ENCODE data around the gene PRKAG2. TPM values are rescaled to one million over a fixed set of nuclear protein-coding genes. Genes with fewer than 3 reads are reported as not detected.

Gene PRKAG2
- total and polyA plus RNA-seq, 10 donors = 15.8 to 50.9 (median 32.8) TPM

- Histone ChIP-seq H3K27ac (peak overlapping the region in 1 of 8 donors; percentile 9), H3K36me3 (no peaks in the 10 kb centered on the region), H3K27me3 (replicated peaks in 1 of 7) (no peaks in the 10 kb centered on the region), H3K4me1 (peaks cover 10 to 47% (median 31%) of the 10 kb centered on the region in 6 donors), H3K4me3 (no peak overlapping the region), H3K9me3 (no peaks in the 10 kb centered on the region)
- no peak for TF ChIP-seq POLR2A (IDR thresholded peaks at IDR 0.05)
- TF ChIP-seq POLR2AphosphoS5 (IDR thresholded peaks at IDR 0.05) = no peak
- TF ChIP-seq CTCF (IDR thresholded peaks at IDR 0.05 in 8 of 11, conservative IDR thresholded peaks at IDR 0.05 in 3 of 11) = no peak
- no peak for DNase-seq
- WGBS, 5 donors = 45 to 74% (median 63%) methylated on average over 5 of the region's 5 CpGs
- intact Hi-C loops (cut with DNase I; ENCODE audit: low total_unique reads) = no loop called here
Observed at GRCh38 chr7:151825721-151826120, 51.2 kb downstream of the PRKAG2 start.

GRCh38 chr7:151824373-151824933 lies 52.5 kb downstream of the PRKAG2 start:
- no peak for TF ChIP-seq POLR2A (IDR thresholded peaks at IDR 0.05)
- H3K36me3 ChIP-seq = no peaks in the 10 kb centered on the region
- peak; percentile 47 for DNase-seq
- H3K27me3 ChIP-seq (replicated peaks in 1 of 7) = no peaks in the 10 kb centered on the region
- H3K4me1 ChIP-seq = peaks cover 13 to 54% (median 34%) of the 10 kb centered on the region in 6 donors
- intact Hi-C loops (cut with DNase I; ENCODE audit: low total_unique reads) = no loop called here
- WGBS, 5 donors = 73 to 92% (median 80%) methylated on average over 14 of the region's 14 CpGs
- peak overlapping the region in 1 of 8 donors; percentile 42 for H3K27ac ChIP-seq
- H3K9me3 ChIP-seq = no peaks in the 10 kb centered on the region
- no peak overlapping the region for H3K4me3 ChIP-seq

- H3K27ac ChIP-seq = peak overlapping the region in 1 of 8 donors; percentile 42
- H3K9me3 ChIP-seq = no peaks in the 10 kb centered on the region
- no peaks in the 10 kb centered on the region for H3K36me3 ChIP-seq
- no peak for TF ChIP-seq POLR2AphosphoS5 (IDR thresholded peaks at IDR 0.05)
- no peak for TF ChIP-seq POLR2A (IDR thresholded peaks at IDR 0.05)
- no peak for TF ChIP-seq CTCF (IDR thresholded peaks at IDR 0.05 in 8 of 11, conservative IDR thresholded peaks at IDR 0.05 in 3 of 11)
- H3K4me3 ChIP-seq = no peak overlapping the region
- DNase-seq = peak; percentile 14
- no peaks in the 10 kb centered on the region for H3K27me3 ChIP-seq (replicated peaks in 1 of 7)
- peaks cover 16 to 60% (median 35%) of the 10 kb centered on the region in 6 donors for H3K4me1 ChIP-seq
- intact Hi-C loops (cut with DNase I; ENCODE audit: low total_unique reads) = no loop called here
- WGBS, 5 donors = 65 to 76% (median 71%) methylated on average over 8 of the region's 8 CpGs
Observed at GRCh38 chr7:151823566-151824372, 53.1 kb downstream of the PRKAG2 start.

GRCh38 chr7:151822541-151823181 lies 54.3 kb downstream of the PRKAG2 start:
- H3K4me1 ChIP-seq = peaks cover 16 to 63% (median 35%) of the 10 kb centered on the region in 6 donors
- intact Hi-C loops (cut with DNase I; ENCODE audit: low total_unique reads) = no loop called here
- H3K27ac ChIP-seq = no peak overlapping the region
- no peak for TF ChIP-seq POLR2A (IDR thresholded peaks at IDR 0.05)
- TF ChIP-seq POLR2AphosphoS5 (IDR thresholded peaks at IDR 0.05) = peak; percentile 14 to 68 (median 46)
- H3K9me3 ChIP-seq = no peaks in the 10 kb centered on the region
- no peaks in the 10 kb centered on the region for H3K36me3 ChIP-seq
- no peaks in the 10 kb centered on the region for H3K27me3 ChIP-seq (replicated peaks in 1 of 7)
- 71 to 82% (median 74%) methylated on average over 17 of the region's 17 CpGs for WGBS, 5 donors
- peak; percentile 61 for DNase-seq
- peak overlapping the region in 1 of 8 donors; percentile 8 for H3K4me3 ChIP-seq
